Measurements from ENCODE around the gene PEX10. TPM values are rescaled to one million over a fixed set of nuclear protein-coding genes. Genes with fewer than 3 reads are reported as not detected.

Gene PEX10
- total RNA-seq, 2 donors from 2014 or later: 16.2 to 17.4 TPM

GRCh38 chr1:2409745-2410144, 2.6 kb downstream of the PEX10 start:
- peaks cover 0 to 32% of the 10 kb centered on the region in 2 donors for H3K4me1 ChIP-seq
- no peak for TF ChIP-seq CTCF (IDR thresholded peaks at IDR 0.05)
- no peak overlapping the region for H3K27ac ChIP-seq
- H3K4me3 ChIP-seq: no peak overlapping the region
- peaks cover 15% of the 10 kb centered on the region for H3K36me3 ChIP-seq
- no peak for DNase-seq (ENCODE audit: low spot score)
- no peaks in the 10 kb centered on the region for H3K9me3 ChIP-seq
- no peaks in the 10 kb centered on the region for H3K27me3 ChIP-seq

- no peak for DNase-seq (ENCODE audit: low spot score)
- Histone ChIP-seq H3K4me3 (no peak overlapping the region), H3K9me3 (no peaks in the 10 kb centered on the region), H3K27me3 (no peaks in the 10 kb centered on the region), H3K36me3 (peaks cover 23% of the 10 kb centered on the region), H3K4me1 (peaks cover 0 to 25% of the 10 kb centered on the region in 2 donors), H3K27ac (peak overlapping the region; percentile 21 to 40)
- TF ChIP-seq CTCF (IDR thresholded peaks at IDR 0.05): no peak
These were observed 3.5 kb downstream of the PEX10 start for GRCh38 chr1:2408859-2409276.

GRCh38 chr1:2408456-2408855, 3.9 kb downstream of the PEX10 start:
- Histone ChIP-seq H3K4me3 (no peak overlapping the region), H3K9me3 (no peaks in the 10 kb centered on the region), H3K4me1 (peaks cover 0 to 21% of the 10 kb centered on the region in 2 donors), H3K27ac (peak overlapping the region; percentile 21 to 40), H3K36me3 (peaks cover 28% of the 10 kb centered on the region), H3K27me3 (no peaks in the 10 kb centered on the region)
- TF ChIP-seq CTCF (IDR thresholded peaks at IDR 0.05): no peak
- no peak for DNase-seq (ENCODE audit: low spot score)

- no peak for DNase-seq (ENCODE audit: low spot score)
- Histone ChIP-seq H3K4me1 (peaks cover 0 to 15% of the 10 kb centered on the region in 2 donors), H3K36me3 (peaks cover 33% of the 10 kb centered on the region), H3K4me3 (no peak overlapping the region), H3K9me3 (no peaks in the 10 kb centered on the region), H3K27me3 (no peaks in the 10 kb centered on the region), H3K27ac (no peak overlapping the region)
- TF ChIP-seq CTCF (IDR thresholded peaks at IDR 0.05): no peak
These were observed 4.4 kb downstream of the PEX10 start for GRCh38 chr1:2407991-2408275.

GRCh38 chr1:2407166-2407990, 5.0 kb downstream of the PEX10 start:
- H3K27me3 ChIP-seq: no peaks in the 10 kb centered on the region
- H3K9me3 ChIP-seq: no peaks in the 10 kb centered on the region
- no peak for DNase-seq (ENCODE audit: low spot score)
- H3K36me3 ChIP-seq: peaks cover 38% of the 10 kb centered on the region
- no peak for TF ChIP-seq CTCF (IDR thresholded peaks at IDR 0.05)
- H3K4me1 ChIP-seq: peaks cover 0 to 14% of the 10 kb centered on the region in 2 donors
- H3K27ac ChIP-seq: no peak overlapping the region
- H3K4me3 ChIP-seq: no peak overlapping the region

All from right atrium auricular region (tissue), 2 donors.